Nephron progenitor cell (in vitro differentiated cells): ENCODE measurements around the gene TOMM40.
"Not testable (repeated sequence)": the region's sequence is repeated elsewhere in the genome, so short reads cannot be mapped to it uniquely, and the experiment has no call there.

ENCODE experiments used
- DNase-seq: peaks from one replicate; pipeline ENCODE4 v3.0.0; 2021
- H3K27ac Mint-ChIP-seq: 2 replicates; pipeline ENCODE4 v1.8.0; 2021; ENCODE audit warnings: mild to moderate bottlenecking, moderate library complexity, mixed read lengths
- H3K27me3 Mint-ChIP-seq: 2 replicates; pipeline ENCODE4 v1.8.0; 2021; ENCODE audit warnings: mild to moderate bottlenecking, low read depth, mixed read lengths; ENCODE audit not compliant: poor library complexity
- H3K36me3 Mint-ChIP-seq: 2 replicates; pipeline ENCODE4 v1.8.0; 2021; ENCODE audit warnings: low read depth, mixed read lengths
- H3K4me1 Mint-ChIP-seq: 2 replicates; pipeline ENCODE4 v1.8.0; 2021; ENCODE audit warnings: mixed read lengths
- H3K4me3 Mint-ChIP-seq: 2 replicates; pipeline ENCODE4 v1.8.0; 2021; ENCODE audit warnings: mild to moderate bottlenecking, moderate library complexity, mixed read lengths
- H3K9me3 Mint-ChIP-seq: 2 replicates; pipeline ENCODE4 v1.8.0; 2021; ENCODE audit warnings: mild to moderate bottlenecking, moderate library complexity, mixed read lengths
- TF ChIP-seq, protein P1 (sequence below): fragments of 200-600 bp; sonication (generic); IDR thresholded peaks from 2 replicates; pipeline ENCODE4 v1.5.0; 2021; ENCODE audit warnings: antibody characterized with exemption

TOMM40 gene

GRCh38 chr19:44924243-44924725, 33.2 kb downstream of the TOMM40 start:
- no peaks in the 10 kb centered on the region for H3K36me3 Mint-ChIP-seq
- DNase-seq, result no peak
- H3K4me1 Mint-ChIP-seq, result peaks cover 22% of the 10 kb centered on the region
- peaks cover 7% of the 10 kb centered on the region for H3K27me3 Mint-ChIP-seq
- H3K4me3 Mint-ChIP-seq, result no peak overlapping the region
- no peaks in the 10 kb centered on the region for H3K9me3 Mint-ChIP-seq
- TF ChIP-seq, protein P1, sequence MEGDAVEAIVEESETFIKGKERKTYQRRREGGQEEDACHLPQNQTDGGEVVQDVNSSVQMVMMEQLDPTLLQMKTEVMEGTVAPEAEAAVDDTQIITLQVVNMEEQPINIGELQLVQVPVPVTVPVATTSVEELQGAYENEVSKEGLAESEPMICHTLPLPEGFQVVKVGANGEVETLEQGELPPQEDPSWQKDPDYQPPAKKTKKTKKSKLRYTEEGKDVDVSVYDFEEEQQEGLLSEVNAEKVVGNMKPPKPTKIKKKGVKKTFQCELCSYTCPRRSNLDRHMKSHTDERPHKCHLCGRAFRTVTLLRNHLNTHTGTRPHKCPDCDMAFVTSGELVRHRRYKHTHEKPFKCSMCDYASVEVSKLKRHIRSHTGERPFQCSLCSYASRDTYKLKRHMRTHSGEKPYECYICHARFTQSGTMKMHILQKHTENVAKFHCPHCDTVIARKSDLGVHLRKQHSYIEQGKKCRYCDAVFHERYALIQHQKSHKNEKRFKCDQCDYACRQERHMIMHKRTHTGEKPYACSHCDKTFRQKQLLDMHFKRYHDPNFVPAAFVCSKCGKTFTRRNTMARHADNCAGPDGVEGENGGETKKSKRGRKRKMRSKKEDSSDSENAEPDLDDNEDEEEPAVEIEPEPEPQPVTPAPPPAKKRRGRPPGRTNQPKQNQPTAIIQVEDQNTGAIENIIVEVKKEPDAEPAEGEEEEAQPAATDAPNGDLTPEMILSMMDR, result no peak
- H3K27ac Mint-ChIP-seq, result no peak overlapping the region

GRCh38 chr19:44925114-44925891, 34.2 kb downstream of the TOMM40 start:
- TF ChIP-seq, protein P1, result no peak
- Mint-ChIP-seq H3K9me3 (no peaks in the 10 kb centered on the region), H3K27me3 (peaks cover 12% of the 10 kb centered on the region), H3K27ac (no peak overlapping the region), H3K4me3 (no peak overlapping the region), H3K36me3 (no peaks in the 10 kb centered on the region), H3K4me1 (peaks cover 27% of the 10 kb centered on the region)
- no peak for DNase-seq

GRCh38 chr19:44926245-44927077, 35.4 kb downstream of the TOMM40 start:
- not testable (repeated sequence) for H3K27ac Mint-ChIP-seq, H3K9me3 Mint-ChIP-seq, DNase-seq, H3K36me3 Mint-ChIP-seq
- Mint-ChIP-seq H3K27me3 (peaks cover 12% of the 10 kb centered on the region), H3K4me3 (peak overlapping the region; percentile 59), H3K4me1 (peaks cover 27% of the 10 kb centered on the region)

DNA sequence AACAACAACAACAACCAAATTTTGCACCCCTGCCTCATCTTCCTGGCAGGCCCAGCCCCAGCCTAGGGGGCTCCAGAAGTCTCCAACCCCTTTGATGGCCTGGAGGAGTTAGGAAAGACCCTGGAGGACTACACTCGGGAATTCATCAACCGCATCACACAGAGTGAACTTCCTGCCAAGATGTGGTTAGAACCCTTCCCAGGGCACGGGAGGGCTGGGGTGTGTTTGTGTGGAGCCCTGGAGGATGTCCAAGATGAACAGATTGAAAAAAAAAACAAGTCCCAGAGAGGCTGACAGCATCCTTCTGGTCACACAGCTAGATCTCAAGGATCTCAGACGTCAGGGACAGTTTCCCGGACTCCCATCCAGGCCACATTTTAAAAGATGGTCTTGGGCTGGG, 36.7 kb downstream of the TOMM40 start:
- TF ChIP-seq, protein P1, result no peak
- Mint-ChIP-seq H3K27me3 (peaks cover 12% of the 10 kb centered on the region), H3K4me1 (peaks cover 27% of the 10 kb centered on the region), H3K36me3 (no peaks in the 10 kb centered on the region), H3K4me3 (no peak overlapping the region), H3K27ac (no peak overlapping the region), H3K9me3 (no peaks in the 10 kb centered on the region)
- DNase-seq, result no peak

DNA sequence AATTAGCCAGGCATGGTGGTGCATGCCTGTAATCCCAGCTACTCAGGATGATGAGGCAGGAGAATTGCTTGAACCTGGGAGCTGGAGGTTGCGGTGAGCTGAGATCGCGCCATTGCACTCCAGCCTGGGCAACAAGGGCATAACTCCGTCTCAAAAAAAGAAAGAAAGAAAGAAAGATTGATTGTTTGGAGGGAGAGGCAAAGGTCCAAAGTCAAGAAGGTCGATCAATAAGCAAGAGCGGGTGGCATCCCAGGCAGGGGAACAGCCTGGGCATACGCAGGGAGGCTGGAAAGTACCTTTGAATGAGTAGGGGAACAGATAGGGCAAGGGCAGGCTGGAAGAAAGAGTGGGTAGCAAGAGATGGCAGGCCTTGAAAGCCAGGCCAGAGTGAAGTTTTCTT, 39.0 kb downstream of the TOMM40 start:
- peaks cover 26% of the 10 kb centered on the region for H3K4me1 Mint-ChIP-seq
- no peaks in the 10 kb centered on the region for H3K9me3 Mint-ChIP-seq
- TF ChIP-seq, protein P1, result no peak
- no peak overlapping the region for H3K4me3 Mint-ChIP-seq
- no peak overlapping the region for H3K27ac Mint-ChIP-seq
- peaks cover 10% of the 10 kb centered on the region for H3K27me3 Mint-ChIP-seq
- DNase-seq, result no peak
- H3K36me3 Mint-ChIP-seq, result no peaks in the 10 kb centered on the region

GRCh38 chr19:44931541-44931940, 40.5 kb downstream of the TOMM40 start:
- TF ChIP-seq, protein P1, result no peak
- Mint-ChIP-seq H3K27me3 (peaks cover 8% of the 10 kb centered on the region), H3K4me3 (no peak overlapping the region), H3K9me3 (no peaks in the 10 kb centered on the region), H3K4me1 (peaks cover 19% of the 10 kb centered on the region), H3K36me3 (no peaks in the 10 kb centered on the region), H3K27ac (no peak overlapping the region)
- no peak for DNase-seq
